ENCODE measurements around the gene KLF16. TPM values are rescaled to one million over a fixed set of nuclear protein-coding genes. Genes with fewer than 3 reads are reported as not detected.

Gene KLF16
- total RNA-seq, 5 donors from 2014 or later (not counting 1 experiment from before 2014, with no cell fraction given) = 29.8 to 61.4 (median 32.7) TPM

DNA sequence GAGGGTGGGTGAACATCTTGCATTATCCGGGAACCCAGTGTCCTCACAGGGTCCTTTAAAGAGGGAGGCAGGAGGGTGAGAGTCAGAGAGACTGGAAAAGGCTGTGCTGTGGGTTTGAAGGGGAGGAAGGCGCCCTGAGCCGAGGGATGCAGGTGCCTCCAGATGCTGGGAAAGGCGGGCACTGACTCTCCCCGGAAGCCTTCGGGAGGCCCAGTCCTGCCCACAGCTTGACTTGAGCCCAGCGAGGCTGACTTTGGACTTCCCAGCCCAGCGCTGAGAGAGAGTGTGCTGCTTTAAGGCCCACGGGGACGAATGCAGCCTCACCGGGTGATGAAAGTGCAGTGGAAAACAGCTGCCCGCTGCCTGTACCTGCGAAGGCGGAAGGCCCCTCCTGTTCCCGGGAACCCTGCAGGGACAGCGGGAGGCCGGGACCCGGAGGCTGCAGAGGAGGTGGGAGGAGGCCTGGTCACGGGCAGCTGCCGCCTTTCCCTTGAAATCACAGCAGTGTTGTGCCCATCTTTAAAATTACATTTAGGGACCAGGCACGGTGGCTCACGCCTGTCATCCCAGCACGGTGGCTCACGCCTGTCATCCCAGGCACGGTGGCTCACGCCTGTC lies 31.2 kb downstream of the KLF16 start:
- Histone ChIP-seq H3K4me3 (ENCODE audit: control insufficient read depth in 1 of 2, extremely low read depth in 1 of 2, low read length in 1 of 2) (no peak overlapping the region), H3K36me3 (ENCODE audit: control insufficient read depth in 2 of 2, extremely low read depth in 1 of 2, insufficient read depth in 1 of 2, low read length in 1 of 2) (peaks cover 17 to 22% of the 10 kb centered on the region in 2 donors), H3K27ac (ENCODE audit: low read length) (no peak overlapping the region), H3K4me1 (ENCODE audit: control insufficient read depth in 1 of 2, extremely low read depth in 1 of 2, insufficient read depth in 2 of 2, low read length in 2 of 2) (peaks cover 0 to 25% of the 10 kb centered on the region in 2 experiments), H3K9me3 (no peaks in the 10 kb centered on the region), H3K27me3 (replicated peaks in 1 of 2; ENCODE audit: control insufficient read depth in 2 of 2, extremely low read depth in 1 of 2, insufficient read depth in 2 of 2, low read length in 1 of 2) (no peaks in the 10 kb centered on the region)
- peaks cover 7 to 14% (median 14%) of the 10 kb centered on the region in 3 donors for H3K4me1 Mint-ChIP-seq
- no peaks in the 10 kb centered on the region for H3K9me3 Mint-ChIP-seq
- CTCF ChIA-PET = interaction anchor here in 1 of 2 donors (1.1 kb wide), 1 partner anchor 9 kb away, joined by 4 read pairs; no protein-coding TSS in a partner anchor
- no peak overlapping the region for H3K4me3 Mint-ChIP-seq
- DNase-seq (no peak), ATAC-seq (replicated peaks in 1 of 4) (no peak)
- no peak overlapping the region for H3K27ac Mint-ChIP-seq
- H3K36me3 Mint-ChIP-seq = no peaks in the 10 kb centered on the region
- no peaks in the 10 kb centered on the region for H3K27me3 Mint-ChIP-seq
- POLR2A ChIA-PET = interaction anchor here in 1 of 2 donors (0.7 kb wide), 1 partner anchor 1284 kb away, joined by 4 read pairs; no protein-coding TSS in a partner anchor
- WGBS (ENCODE audit: insufficient coverage) = 96% methylated on average over 23 of the region's 26 CpGs

DNA sequence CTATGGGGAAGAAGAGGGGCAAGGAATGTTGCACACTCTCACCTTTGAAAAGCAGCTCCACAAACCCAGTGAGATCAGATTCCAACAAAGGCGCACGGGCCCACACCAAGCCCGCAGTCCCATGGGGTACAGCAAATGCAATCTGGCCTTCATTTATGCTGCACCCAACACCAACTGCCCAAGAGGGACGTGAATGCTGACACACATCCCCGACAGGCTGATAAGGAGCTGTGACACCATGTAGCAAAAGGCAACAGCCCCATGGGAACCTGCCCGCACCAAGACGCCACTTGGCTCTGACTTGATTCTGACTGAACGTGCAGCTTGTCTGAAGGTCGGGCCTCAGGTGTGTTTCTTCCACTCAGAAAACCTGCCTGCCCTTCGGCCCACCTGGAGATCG lies 32.4 kb downstream of the KLF16 start:
- DNase-seq = no peak
- Histone ChIP-seq H3K4me3 (ENCODE audit: control insufficient read depth in 1 of 2, extremely low read depth in 1 of 2, low read length in 1 of 2) (no peak overlapping the region), H3K4me1 (ENCODE audit: control insufficient read depth in 1 of 2, extremely low read depth in 1 of 2, insufficient read depth in 2 of 2, low read length in 2 of 2) (peaks cover 0 to 23% of the 10 kb centered on the region in 2 experiments), H3K36me3 (ENCODE audit: control insufficient read depth in 2 of 2, extremely low read depth in 1 of 2, insufficient read depth in 1 of 2, low read length in 1 of 2) (peaks cover 21 to 22% of the 10 kb centered on the region in 2 donors), H3K27ac (ENCODE audit: low read length) (no peak overlapping the region), H3K27me3 (replicated peaks in 1 of 2; ENCODE audit: control insufficient read depth in 2 of 2, extremely low read depth in 1 of 2, insufficient read depth in 2 of 2, low read length in 1 of 2) (no peaks in the 10 kb centered on the region), H3K9me3 (no peaks in the 10 kb centered on the region)
- Mint-ChIP-seq H3K4me1 (peaks cover 4 to 14% (median 14%) of the 10 kb centered on the region in 3 donors), H3K27ac (no peak overlapping the region), H3K4me3 (no peak overlapping the region), H3K9me3 (no peaks in the 10 kb centered on the region), H3K36me3 (peaks cover 1% of the 10 kb centered on the region), H3K27me3 (no peaks in the 10 kb centered on the region)
- ChIA-PET POLR2A (no interaction called here), CTCF (no interaction called here)
- 94% methylated on average over 11 of the region's 11 CpGs for WGBS (ENCODE audit: insufficient coverage)
- no peak for ATAC-seq (replicated peaks in 1 of 4)

DNA sequence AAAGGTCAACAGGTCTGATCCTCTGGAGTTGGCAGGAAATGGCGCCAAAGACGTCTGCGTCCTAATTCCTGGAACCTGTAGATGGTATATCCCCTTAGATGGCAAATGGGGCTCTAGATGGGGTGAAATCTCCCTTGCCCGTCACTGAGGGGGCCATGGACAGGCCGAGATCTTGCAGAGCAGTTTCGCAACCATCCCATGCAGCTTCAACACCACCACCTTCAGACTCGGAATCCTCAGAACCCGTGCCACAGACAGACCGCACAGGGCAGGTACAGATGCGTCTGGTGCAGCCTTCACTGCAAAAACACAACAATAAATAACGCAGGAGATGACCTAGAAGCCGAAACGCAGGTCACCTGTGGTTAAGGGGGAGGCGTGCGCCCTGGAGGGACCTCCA lies 32.8 kb downstream of the KLF16 start:
- no peak for ATAC-seq (replicated peaks in 1 of 4)
- Histone ChIP-seq H3K27me3 (replicated peaks in 1 of 2; ENCODE audit: control insufficient read depth in 2 of 2, extremely low read depth in 1 of 2, insufficient read depth in 2 of 2, low read length in 1 of 2) (no peaks in the 10 kb centered on the region), H3K4me1 (ENCODE audit: control insufficient read depth in 1 of 2, extremely low read depth in 1 of 2, insufficient read depth in 2 of 2, low read length in 2 of 2) (peaks cover 0 to 23% of the 10 kb centered on the region in 2 experiments), H3K9me3 (no peaks in the 10 kb centered on the region), H3K27ac (ENCODE audit: low read length) (no peak overlapping the region), H3K4me3 (ENCODE audit: control insufficient read depth in 1 of 2, extremely low read depth in 1 of 2, low read length in 1 of 2) (no peak overlapping the region), H3K36me3 (ENCODE audit: control insufficient read depth in 2 of 2, extremely low read depth in 1 of 2, insufficient read depth in 1 of 2, low read length in 1 of 2) (peaks cover 22 to 24% of the 10 kb centered on the region in 2 donors)
- Mint-ChIP-seq H3K9me3 (no peaks in the 10 kb centered on the region), H3K4me3 (no peak overlapping the region), H3K27ac (no peak overlapping the region), H3K36me3 (peaks cover 4% of the 10 kb centered on the region), H3K4me1 (peaks cover 5 to 17% (median 14%) of the 10 kb centered on the region in 3 donors), H3K27me3 (no peaks in the 10 kb centered on the region)
- WGBS (ENCODE audit: insufficient coverage) = 100% methylated on average over 3 of the region's 15 CpGs
- CTCF ChIA-PET = no interaction called here
- POLR2A ChIA-PET = no interaction called here
- no peak for DNase-seq

DNA sequence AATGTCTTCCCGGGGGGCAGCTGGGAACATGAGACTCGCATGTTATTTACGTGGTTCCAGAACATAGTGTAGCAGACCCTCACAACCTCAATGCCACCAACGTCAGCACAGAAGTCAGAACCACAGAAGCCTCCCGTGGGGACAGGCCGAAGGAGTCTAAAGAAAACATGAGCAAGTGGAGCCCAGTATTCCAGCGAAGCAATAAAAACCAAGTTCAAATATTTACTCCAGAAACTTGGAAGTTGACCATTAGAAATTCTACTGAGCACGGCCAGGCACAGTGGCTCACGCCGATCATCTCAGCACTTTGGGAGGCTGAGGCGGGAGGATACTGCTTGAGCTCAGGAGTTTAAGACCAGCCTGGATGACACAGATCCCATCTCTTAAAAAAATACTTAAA lies 33.4 kb downstream of the KLF16 start:
- WGBS (ENCODE audit: insufficient coverage) = 93% methylated on average over 3 of the region's 11 CpGs
- H3K4me3 Mint-ChIP-seq = no peak overlapping the region
- POLR2A ChIA-PET = no interaction called here

DNA sequence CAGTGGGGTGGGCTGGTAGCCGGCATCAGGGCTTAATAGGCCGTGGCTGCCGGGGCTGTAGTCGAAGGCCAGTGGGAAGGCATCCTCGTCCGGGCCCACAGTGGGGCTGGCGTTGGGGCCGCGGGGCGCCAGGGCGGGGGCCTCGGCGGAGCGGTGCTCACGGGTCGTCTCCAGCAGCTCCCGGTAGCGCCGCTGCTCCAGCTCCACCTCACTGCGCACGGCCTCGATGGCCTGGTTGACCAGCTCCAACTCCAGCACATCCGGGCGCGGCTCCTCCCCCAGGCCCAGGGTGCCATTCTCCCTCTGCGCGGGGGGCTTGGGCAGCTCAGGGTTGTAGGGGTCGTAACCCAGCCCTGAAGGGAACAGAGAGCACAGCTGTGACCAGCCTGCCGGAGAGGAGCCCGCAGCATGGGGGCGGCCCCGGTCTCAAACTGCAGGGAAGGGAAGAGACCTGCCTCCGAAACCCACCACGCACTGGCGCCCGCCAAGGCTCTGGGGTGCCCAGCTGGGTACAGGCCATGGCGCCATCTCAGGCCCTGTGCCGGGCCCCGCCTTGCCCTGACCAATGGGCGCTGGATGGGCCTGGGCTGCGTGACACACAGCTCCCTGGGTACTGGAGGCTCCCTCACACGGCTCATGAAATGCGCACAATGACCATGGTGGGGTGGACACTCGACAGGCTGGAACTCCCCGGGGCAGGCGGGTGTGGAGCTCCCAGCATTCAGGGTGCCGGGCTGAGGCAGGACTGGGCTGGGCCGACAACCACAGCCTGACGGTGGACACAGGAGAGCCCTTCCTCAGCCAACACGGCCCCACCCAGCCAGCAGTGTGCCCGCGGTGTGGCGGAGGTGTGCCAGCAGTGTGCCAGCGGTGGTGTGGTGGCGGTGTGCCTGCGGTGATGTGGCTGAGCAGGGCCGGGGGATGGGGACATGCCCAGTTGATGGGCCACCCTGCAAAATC lies 34.8 kb downstream of the KLF16 start:
- CTCF ChIA-PET = interaction anchor here in 1 of 2 donors (1.2 kb wide), 1 partner anchor 156 kb away, joined by 4 read pairs; no protein-coding TSS in a partner anchor
- WGBS (ENCODE audit: insufficient coverage) = 95% methylated on average over 54 of the region's 57 CpGs
- H3K27ac ChIP-seq (ENCODE audit: low read length) = no peak overlapping the region

More for the DNA sequence above, 33.4 kb downstream of the KLF16 start:
- CTCF ChIA-PET = no interaction called here
- Mint-ChIP-seq H3K27me3 (no peaks in the 10 kb centered on the region), H3K36me3 (peaks cover 4% of the 10 kb centered on the region), H3K9me3 (no peaks in the 10 kb centered on the region), H3K4me1 (peaks cover 5 to 17% (median 14%) of the 10 kb centered on the region in 3 donors), H3K27ac (no peak overlapping the region)
- Histone ChIP-seq H3K4me3 (ENCODE audit: control insufficient read depth in 1 of 2, extremely low read depth in 1 of 2, low read length in 1 of 2) (no peak overlapping the region), H3K9me3 (no peaks in the 10 kb centered on the region), H3K36me3 (ENCODE audit: control insufficient read depth in 2 of 2, extremely low read depth in 1 of 2, insufficient read depth in 1 of 2, low read length in 1 of 2) (peaks cover 22 to 25% of the 10 kb centered on the region in 2 donors), H3K27ac (ENCODE audit: low read length) (no peak overlapping the region), H3K27me3 (replicated peaks in 1 of 2; ENCODE audit: control insufficient read depth in 2 of 2, extremely low read depth in 1 of 2, insufficient read depth in 2 of 2, low read length in 1 of 2) (no peaks in the 10 kb centered on the region), H3K4me1 (ENCODE audit: control insufficient read depth in 1 of 2, extremely low read depth in 1 of 2, insufficient read depth in 2 of 2, low read length in 2 of 2) (peaks cover 0 to 22% of the 10 kb centered on the region in 2 experiments)
- ATAC-seq (replicated peaks in 1 of 4) = no peak
- DNase-seq = no peak

DNA sequence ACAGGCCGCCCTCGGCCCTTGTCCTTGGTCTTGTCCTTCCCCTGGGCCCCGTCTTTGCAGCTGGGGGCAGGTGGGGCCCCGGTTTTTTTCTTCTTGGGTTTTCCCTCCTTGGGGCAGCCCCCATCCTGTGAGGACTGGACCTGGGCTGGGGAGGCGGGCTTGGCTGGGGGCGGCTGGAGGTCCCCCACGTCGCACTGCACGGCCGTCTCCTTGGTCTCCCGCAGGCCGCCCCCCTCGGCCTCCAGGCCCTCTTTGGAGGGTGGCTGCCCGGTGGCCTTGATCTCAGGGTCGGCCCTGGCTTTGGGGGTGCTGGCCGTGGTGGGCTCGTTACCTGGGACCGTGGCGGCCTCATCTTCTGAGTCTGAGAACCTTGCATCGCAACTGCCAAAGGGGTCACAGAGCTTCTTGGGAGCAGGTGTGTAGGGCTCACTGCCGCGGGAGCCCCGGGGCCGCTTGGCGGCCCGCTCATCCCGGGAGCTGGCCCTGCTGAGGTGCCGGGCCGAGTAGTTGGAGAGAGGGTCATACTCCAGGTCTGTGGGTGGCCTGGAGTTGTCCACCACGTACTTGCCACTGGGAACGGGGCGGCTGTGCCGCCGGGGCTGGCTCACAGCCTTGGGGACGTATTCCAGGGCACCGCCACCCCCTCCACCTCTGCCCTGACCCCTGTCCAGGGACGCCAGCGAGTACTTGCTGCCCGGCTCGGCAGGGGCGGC lies 35.7 kb downstream of the KLF16 start:
- Histone ChIP-seq H3K4me1 (ENCODE audit: control insufficient read depth in 1 of 2, extremely low read depth in 1 of 2, insufficient read depth in 2 of 2, low read length in 2 of 2) (peaks cover 0 to 13% of the 10 kb centered on the region in 2 experiments), H3K27ac (ENCODE audit: low read length) (no peak overlapping the region), H3K27me3 (replicated peaks in 1 of 2; ENCODE audit: control insufficient read depth in 2 of 2, extremely low read depth in 1 of 2, insufficient read depth in 2 of 2, low read length in 1 of 2) (no peaks in the 10 kb centered on the region), H3K36me3 (ENCODE audit: control insufficient read depth in 2 of 2, extremely low read depth in 1 of 2, insufficient read depth in 1 of 2, low read length in 1 of 2) (peaks cover 29 to 42% of the 10 kb centered on the region in 2 donors), H3K4me3 (ENCODE audit: control insufficient read depth in 1 of 2, extremely low read depth in 1 of 2, low read length in 1 of 2) (no peak overlapping the region), H3K9me3 (no peaks in the 10 kb centered on the region)
- Mint-ChIP-seq H3K9me3 (no peaks in the 10 kb centered on the region), H3K27me3 (no peaks in the 10 kb centered on the region), H3K4me3 (no peak overlapping the region), H3K4me1 (peaks cover 5 to 10% (median 7%) of the 10 kb centered on the region in 3 donors), H3K36me3 (peaks cover 8% of the 10 kb centered on the region), H3K27ac (no peak overlapping the region)
- DNase-seq (no peak), ATAC-seq (replicated peaks in 1 of 4) (peak in 1 of 4 experiments; percentile 3)
- ChIA-PET POLR2A (no interaction called here), CTCF (interaction anchor here in 1 of 2 donors (0.7 to 1.2 kb wide), 2 partner anchors 155 to 283 kb away, joined by 3 to 4 read pairs; no protein-coding TSS in a partner anchor)
- 97% methylated on average over 30 of the region's 41 CpGs for WGBS (ENCODE audit: insufficient coverage)

More for the DNA sequence above, 34.8 kb downstream of the KLF16 start:
- no peaks in the 10 kb centered on the region for H3K27me3 ChIP-seq (replicated peaks in 1 of 2; ENCODE audit: control insufficient read depth in 2 of 2, extremely low read depth in 1 of 2, insufficient read depth in 2 of 2, low read length in 1 of 2)
- Mint-ChIP-seq H3K4me1 (peaks cover 5 to 14% (median 11%) of the 10 kb centered on the region in 3 donors), H3K36me3 (peaks cover 8% of the 10 kb centered on the region), H3K27ac (no peak overlapping the region), H3K9me3 (no peaks in the 10 kb centered on the region), H3K27me3 (no peaks in the 10 kb centered on the region), H3K4me3 (no peak overlapping the region)
- no peaks in the 10 kb centered on the region for H3K9me3 ChIP-seq
- H3K36me3 ChIP-seq (ENCODE audit: control insufficient read depth in 2 of 2, extremely low read depth in 1 of 2, insufficient read depth in 1 of 2, low read length in 1 of 2) = peaks cover 23 to 34% of the 10 kb centered on the region in 2 donors
- ATAC-seq (replicated peaks in 1 of 4) (peak in 1 of 4 experiments; percentile 7), DNase-seq (no peak)
- H3K4me3 ChIP-seq (ENCODE audit: control insufficient read depth in 1 of 2, extremely low read depth in 1 of 2, low read length in 1 of 2) = no peak overlapping the region
- POLR2A ChIA-PET = no interaction called here
- H3K4me1 ChIP-seq (ENCODE audit: control insufficient read depth in 1 of 2, extremely low read depth in 1 of 2, insufficient read depth in 2 of 2, low read length in 2 of 2) = peaks cover 0 to 15% of the 10 kb centered on the region in 2 experiments
